Measurements from ENCODE around the gene DLG2.
"Not testable (repeated sequence)": the region's sequence is repeated elsewhere in the genome, so short reads cannot be mapped to it uniquely, and the experiment has no call there.

The DLG2 gene

GRCh38 chr11:85184721-85185120 lies 442.4 kb downstream of the DLG2 start:
- no peak for DNase-seq

DNA sequence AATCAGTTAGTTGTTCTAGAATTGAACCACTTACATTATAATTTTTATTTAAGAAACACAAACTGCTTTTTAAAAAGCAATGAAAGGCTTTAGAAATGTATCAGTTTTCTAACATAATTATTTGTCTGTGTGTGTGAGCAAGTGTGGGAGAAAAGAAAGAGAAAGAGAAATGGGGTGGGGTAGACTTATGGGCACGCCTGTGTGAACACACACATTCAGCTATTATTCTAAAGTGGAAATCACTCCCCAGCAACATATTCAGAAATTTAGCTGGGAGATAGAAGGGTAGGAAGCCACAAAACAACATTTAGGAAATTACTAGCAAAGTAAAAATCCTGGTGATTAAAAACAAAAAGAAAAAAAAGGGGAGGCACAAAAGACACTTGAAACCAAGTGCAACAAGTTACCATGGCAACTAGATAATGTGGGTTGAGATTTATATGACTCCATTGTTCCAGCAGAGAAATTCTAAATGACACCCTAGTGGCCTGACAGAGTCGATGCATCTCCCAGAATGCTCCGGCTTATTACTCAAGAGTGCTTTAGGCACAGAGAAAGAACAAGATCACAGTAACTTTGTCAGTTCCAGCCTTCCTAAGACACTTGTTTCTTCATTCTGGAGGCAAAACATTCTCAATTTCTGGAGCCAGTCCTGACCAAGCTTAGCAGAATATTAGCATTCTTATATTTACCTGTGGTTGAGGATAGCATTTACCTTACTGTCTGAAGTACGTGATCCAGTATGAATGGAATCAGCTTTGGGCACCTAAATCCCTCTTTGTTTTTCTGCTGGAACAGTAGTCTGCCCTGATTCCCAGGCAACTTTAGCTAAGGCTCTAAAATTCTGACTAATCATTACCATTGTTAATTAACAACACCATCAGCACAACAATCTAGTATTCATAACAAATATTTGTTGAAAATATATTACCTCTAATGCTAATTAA lies 444.4 kb downstream of the DLG2 start:
- DNase-seq, result no peak

DNA sequence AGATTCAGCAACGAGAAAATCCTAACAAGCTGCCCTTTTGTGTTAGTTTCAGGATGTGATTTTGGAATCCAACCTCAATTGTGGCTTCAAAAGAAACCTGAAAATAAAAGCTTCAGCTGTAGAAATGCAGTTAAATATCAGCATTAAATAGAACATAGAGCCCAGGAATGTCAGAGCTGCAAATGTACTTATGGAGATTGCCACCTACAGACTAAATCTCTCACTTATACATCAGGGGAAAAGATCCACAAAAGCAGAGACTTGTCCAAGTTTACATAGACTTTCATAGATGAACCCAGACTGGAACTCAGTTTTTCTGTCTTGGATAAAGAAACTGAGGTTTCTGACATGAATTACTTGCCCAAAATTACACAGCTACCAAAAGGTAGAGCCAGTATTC lies 446.6 kb downstream of the DLG2 start:
- DNase-seq, result no peak

DNA sequence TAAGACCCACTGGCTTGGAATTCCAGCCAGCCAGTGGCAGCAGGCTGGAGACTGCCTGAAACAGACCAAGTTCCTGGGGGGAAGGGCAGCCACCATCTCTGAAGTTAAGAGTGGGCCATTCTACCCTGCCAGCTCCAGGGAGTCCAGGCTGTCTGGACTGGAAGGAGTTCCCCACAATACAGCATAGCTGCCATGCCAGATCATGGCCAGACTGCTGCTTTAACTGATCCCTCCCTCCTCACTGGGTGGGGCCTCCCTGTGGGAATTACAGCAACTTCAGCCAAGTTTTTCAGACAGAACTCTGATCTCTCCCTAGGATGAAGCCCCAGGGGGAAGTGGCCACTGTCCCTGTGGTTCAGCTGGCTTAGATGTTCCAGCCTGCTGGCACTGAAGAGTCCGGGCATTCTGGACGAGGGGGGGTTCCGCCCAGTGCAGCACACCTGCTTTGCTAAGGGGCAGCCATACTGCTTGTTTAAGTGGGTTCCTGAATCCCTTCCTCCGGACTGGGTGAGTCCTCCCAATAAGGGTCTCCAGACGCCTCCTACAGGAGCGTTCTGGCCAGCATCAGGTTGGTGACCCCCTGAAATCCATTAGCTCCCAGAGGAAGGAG lies 455.4 kb downstream of the DLG2 start:
- peak; percentile 70 for DNase-seq

- DNase-seq, result peak; percentile 87
Measured at GRCh38 chr11:85170184-85170583, 457.0 kb downstream of the DLG2 start.

- no peak for DNase-seq
Measured at GRCh38 chr11:85167471-85167870, 459.7 kb downstream of the DLG2 start.

GRCh38 chr11:85167038-85167437 lies 460.1 kb downstream of the DLG2 start:
- no peak for DNase-seq

- DNase-seq, result no peak
Measured at GRCh38 chr11:85165819-85166218, 461.3 kb downstream of the DLG2 start.

DNA sequence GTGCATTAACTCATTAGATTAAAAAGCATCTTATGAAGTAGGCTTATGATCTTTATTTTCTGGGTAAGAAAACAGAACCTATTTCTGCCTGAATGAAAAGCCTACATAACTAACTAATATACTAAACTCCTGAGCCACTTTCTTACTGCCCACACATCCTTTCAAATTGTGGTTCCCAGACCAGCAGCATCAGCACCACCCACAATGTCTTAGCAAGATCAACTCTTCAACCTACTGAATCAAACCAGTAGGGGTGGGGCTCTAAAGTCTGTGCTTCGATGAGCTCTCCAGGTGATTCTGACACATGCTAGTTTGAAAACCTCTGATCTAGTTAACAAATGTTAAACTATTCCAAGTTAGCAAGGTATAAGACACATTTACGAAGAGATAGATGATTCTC lies 462.4 kb downstream of the DLG2 start:
- DNase-seq, result no peak

DNA sequence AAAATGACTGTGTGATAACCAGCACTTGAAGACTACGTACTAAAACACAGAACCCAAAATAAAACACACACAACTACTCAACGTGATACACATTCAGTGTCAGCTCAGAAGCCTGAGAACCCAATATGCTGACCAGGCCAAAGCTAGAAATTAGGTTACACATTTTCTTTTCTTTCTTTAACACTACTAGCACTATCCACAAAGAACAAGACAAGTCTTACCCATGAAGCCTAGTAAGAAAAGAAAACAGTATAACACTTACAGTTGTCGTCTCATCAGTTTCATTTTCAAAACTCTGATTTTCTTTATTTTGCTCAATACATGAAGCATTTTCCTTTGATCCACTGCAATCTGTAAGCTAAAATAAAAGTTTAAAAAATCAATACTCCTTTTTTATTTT lies 472.9 kb downstream of the DLG2 start:
- no peak for DNase-seq

- no peak for DNase-seq
Measured at GRCh38 chr11:85137597-85137996, 489.5 kb downstream of the DLG2 start.

GRCh38 chr11:85133636-85134035 lies 493.5 kb downstream of the DLG2 start:
- DNase-seq, result no peak

DNA sequence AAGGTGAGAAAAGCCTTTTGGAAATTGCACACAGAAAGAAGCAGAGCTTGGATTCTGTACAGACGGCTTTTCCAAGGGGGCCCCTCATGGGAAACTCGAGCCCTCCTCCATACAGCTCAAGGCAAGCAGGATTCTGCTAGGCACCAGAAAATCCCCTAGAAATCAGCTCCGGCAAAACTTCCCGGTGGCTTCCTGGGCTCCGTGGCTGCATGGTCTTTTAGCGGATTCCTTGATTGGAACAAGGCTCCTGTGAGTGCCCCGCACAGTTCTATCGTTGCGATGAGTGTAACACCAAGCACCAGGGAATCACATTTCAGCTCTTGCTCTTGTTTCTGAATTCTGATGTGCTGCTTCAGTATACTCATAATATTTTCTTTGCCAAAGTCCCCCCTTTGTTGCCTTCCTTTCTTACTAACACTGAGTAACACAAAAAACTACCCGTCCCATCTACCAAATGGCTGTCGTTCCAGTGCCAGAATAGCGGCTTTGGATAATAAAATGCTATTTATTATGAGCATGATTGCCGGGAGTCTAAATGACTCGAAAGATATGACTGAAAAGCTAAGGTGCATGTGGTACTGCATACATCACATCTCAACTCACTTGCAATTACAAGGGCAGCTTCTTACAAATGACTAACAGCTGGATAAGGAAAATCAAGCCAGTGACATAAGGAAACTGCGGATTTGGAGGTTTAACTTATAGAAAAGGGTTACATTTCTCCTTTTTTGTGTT lies 494.1 kb downstream of the DLG2 start:
- peak; percentile 53 for DNase-seq

DNA sequence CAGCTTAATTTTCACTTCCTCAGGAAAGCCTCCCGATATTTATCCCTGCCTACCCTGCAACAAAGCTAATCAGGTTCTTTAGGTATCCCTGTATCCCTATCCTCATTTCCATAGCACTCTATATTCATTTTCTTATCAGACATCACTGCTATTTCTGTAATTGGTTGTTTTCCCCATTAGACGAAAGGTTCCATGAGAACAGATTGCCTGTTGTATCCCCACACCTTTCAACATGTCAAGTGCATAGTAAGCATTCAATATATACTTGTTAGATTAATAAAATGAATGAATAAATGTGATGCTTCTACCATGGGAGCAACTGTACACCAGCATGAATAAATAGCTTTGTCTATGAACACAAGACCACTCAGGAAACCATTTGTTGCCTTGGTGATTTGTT lies 499.8 kb downstream of the DLG2 start:
- no peak for DNase-seq

GRCh38 chr11:85123752-85124231 lies 503.4 kb downstream of the DLG2 start:
- no peak for DNase-seq

- no peak for DNase-seq
Measured at GRCh38 chr11:85118151-85118550, 509.0 kb downstream of the DLG2 start.

DNA sequence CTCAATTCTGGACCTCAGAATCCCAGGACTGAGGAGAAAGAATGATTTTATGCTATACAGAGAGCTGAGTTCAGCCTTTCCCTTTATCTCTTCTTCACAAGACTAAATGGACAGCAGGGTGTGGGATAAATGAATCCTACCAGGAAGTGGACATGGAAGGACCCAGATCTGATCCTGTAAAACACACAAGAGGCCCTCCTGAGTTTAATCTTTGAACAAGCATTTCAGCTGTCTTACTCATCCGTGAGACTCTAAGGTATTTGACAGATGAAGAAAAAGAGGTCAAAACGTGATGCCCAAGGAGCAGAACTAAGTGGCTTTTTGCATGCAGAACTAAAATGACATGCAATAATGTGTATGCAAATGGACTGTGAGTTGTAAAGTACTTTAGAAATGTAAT lies 511.3 kb downstream of the DLG2 start:
- no peak for DNase-seq

DNA sequence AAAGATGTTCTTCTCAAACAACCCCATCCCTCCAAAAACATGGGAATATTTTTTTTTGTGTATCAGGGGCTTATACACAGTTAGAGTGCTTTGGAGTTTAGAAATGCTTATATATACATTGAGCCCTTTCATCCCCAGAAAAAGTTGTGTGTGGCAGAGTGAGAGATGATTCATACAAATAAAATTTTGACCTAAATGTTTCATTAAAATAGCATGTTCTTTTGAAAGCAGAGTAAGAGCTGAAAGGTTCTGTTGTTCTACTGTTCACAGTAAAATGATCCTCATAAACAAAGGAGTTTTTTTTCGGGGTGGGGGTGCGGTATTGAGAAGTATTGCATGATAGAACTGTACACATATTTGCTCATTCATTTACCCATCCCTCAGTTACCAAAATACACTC lies 512.4 kb downstream of the DLG2 start:
- DNase-seq, result no peak

GRCh38 chr11:85110246-85110645 lies 516.9 kb downstream of the DLG2 start:
- not testable (repeated sequence) for DNase-seq

- no peak for DNase-seq
Measured at GRCh38 chr11:85109141-85109540, 518.0 kb downstream of the DLG2 start.

DNA sequence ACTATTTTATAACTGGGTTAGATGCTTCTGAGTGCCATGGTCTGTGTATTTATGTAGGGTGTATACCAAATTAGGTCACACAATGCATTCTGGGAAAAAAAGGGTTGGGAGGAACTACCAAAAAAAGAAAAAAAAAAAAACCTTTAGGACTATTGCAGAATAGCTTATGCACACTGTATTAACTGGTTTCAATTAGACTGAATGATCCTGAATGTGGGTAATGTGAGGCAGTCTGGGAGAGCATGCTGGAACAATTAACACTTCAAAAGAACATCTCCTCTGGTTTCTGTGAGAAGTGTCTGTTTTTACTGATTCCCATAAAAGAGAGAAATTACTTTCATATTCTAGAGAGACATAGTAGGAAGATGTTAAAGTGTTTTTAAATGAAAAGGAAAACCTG lies 521.3 kb downstream of the DLG2 start:
- no peak for DNase-seq

GRCh38 chr11:85099522-85099921 lies 527.6 kb downstream of the DLG2 start:
- DNase-seq, result no peak

GRCh38 chr11:85098996-85099395 lies 528.1 kb downstream of the DLG2 start:
- DNase-seq, result no peak

- DNase-seq, result no peak
Measured at GRCh38 chr11:85096939-85097338, 530.2 kb downstream of the DLG2 start.

Measured in islet precursor cell (in vitro differentiated cells).